IMR-90 (cell line): ENCODE results near the gene DENND1C. TPM values are rescaled to one million over a fixed set of nuclear protein-coding genes. Genes with fewer than 3 reads are reported as not detected.

ENCODE experiments used
- ATAC-seq: fragments of 200-7000 bp; cut with Tn5 transposase; 2 replicates; pipeline ENCODE4 v1.9.1; 2020; ENCODE audit warnings: low read depth, mild to moderate bottlenecking, moderate library complexity
- BruUV-seq: library from RNA; stranded (reverse); fragments of 400-500 nt; replicated peaks from 2 replicates; lab custom pipeline; 2021; lab: Mats Ljungman, UMichigan
- CTCF ChIA-PET: fragments of 300-600 bp; formaldehyde crosslinking; extraction: SDS; loops from one replicate; lab custom pipeline; 2021; ENCODE audit warnings: antibody characterized with exemption; lab: Yijun Ruan, JAX
- POLR2A ChIA-PET: fragments of 300-600 bp; sonication (Branson Sonifier 250); formaldehyde crosslinking; loops from one replicate; lab custom pipeline; 2022; ENCODE audit warnings: antibody characterized with exemption; ENCODE audit not compliant: unreplicated experiment; lab: Charles Lee
- DNase-seq: peaks from one replicate; pipeline ENCODE4 v3.0.0; 2013
- H2AFZ ChIP-seq: replicated peaks from 2 replicates; pipeline ENCODE3; 2013; ENCODE audit warnings: low read length, mild to moderate bottlenecking; ENCODE audit not compliant: poor library complexity
- H2AK5ac ChIP-seq: 2 replicates; pipeline ENCODE4 v1.6.1; 2013; ENCODE audit warnings: low read depth, low read length, inconsistent platforms
- H2AK9ac ChIP-seq: replicated peaks from 2 replicates; pipeline ENCODE3; 2013; ENCODE audit warnings: mild to moderate bottlenecking, low read depth, low read length, moderate library complexity; ENCODE audit not compliant: poor library complexity
- H2BK120ac ChIP-seq: 2 replicates; pipeline ENCODE4 v1.6.1; 2013; ENCODE audit warnings: low read depth, low read length, inconsistent platforms
- H2BK15ac ChIP-seq: 3 replicates; pipeline ENCODE4 v1.6.1; 2013; ENCODE audit warnings: low read depth, low read length, inconsistent platforms
- H2BK20ac ChIP-seq: 2 replicates; pipeline ENCODE4 v1.6.1; 2013; ENCODE audit warnings: low read depth, mild to moderate bottlenecking, inconsistent platforms, low read length, moderate library complexity
- H2BK5ac ChIP-seq: 2 replicates; pipeline ENCODE4 v1.6.1; 2013; ENCODE audit warnings: mild to moderate bottlenecking, low read depth, low read length, inconsistent platforms; ENCODE audit not compliant: poor library complexity, severe bottlenecking
- H3K14ac ChIP-seq: replicated peaks from 2 replicates; pipeline ENCODE4 v1.6.1; 2013; ENCODE audit warnings: low read depth, low read length, inconsistent platforms
- H3K18ac ChIP-seq: 2 replicates; pipeline ENCODE4 v1.6.1; 2013; ENCODE audit warnings: low read depth, low read length, control low read depth
- H3K23ac ChIP-seq: 2 replicates; pipeline ENCODE4 v1.6.1; 2013; ENCODE audit warnings: low read depth, low read length, inconsistent platforms
- H3K27ac ChIP-seq: 2 replicates; pipeline ENCODE4 v1.5.1; 2013; ENCODE audit warnings: mild to moderate bottlenecking, control low read depth, low read length; ENCODE audit not compliant: insufficient read depth
- H3K27me3 ChIP-seq: 2 replicates; pipeline ENCODE4 v1.6.1; 2013; ENCODE audit warnings: low read length; ENCODE audit not compliant: control insufficient read depth, insufficient read depth
- H3K36me3 ChIP-seq: 2 replicates; pipeline ENCODE4 v1.6.1; 2013; ENCODE audit warnings: low read length, mixed read lengths; ENCODE audit not compliant: control insufficient read depth, insufficient read depth
- H3K4ac ChIP-seq: 2 replicates; pipeline ENCODE4 v1.6.1; 2013; ENCODE audit warnings: low read depth, low read length, inconsistent platforms
- H3K4me1 ChIP-seq: 2 replicates; pipeline ENCODE4 v1.6.1; 2013; ENCODE audit warnings: low read length, mixed read lengths; ENCODE audit not compliant: control insufficient read depth, insufficient read depth
- H3K4me2 ChIP-seq: 2 replicates; pipeline ENCODE4 v1.6.1; 2013; ENCODE audit warnings: low read depth, mild to moderate bottlenecking, control low read depth, low read length, moderate library complexity
- H3K4me3 ChIP-seq: 2 replicates; pipeline ENCODE4 v1.5.1; 2013; ENCODE audit warnings: low read depth, mild to moderate bottlenecking, control low read depth, low read length, moderate library complexity; ENCODE audit not compliant: insufficient read depth
- H3K56ac ChIP-seq: 2 replicates; pipeline ENCODE4 v1.6.1; 2013; ENCODE audit warnings: low read length, inconsistent platforms; ENCODE audit not compliant: insufficient read depth; ENCODE audit errors: extremely low read depth
- H3K79me1 ChIP-seq, 2 experiments: 2 replicates each; pipeline ENCODE4 v1.6.1; 2013; ENCODE audit warnings: low read length in 2 of 2, inconsistent platforms in 1 of 2, low read depth in 1 of 2
- H3K9ac ChIP-seq: 2 replicates; pipeline ENCODE4 v1.6.1; 2013; ENCODE audit warnings: low read depth, low read length, control low read depth
- H3K9me1 ChIP-seq: 2 replicates; pipeline ENCODE4 v1.6.1; 2013; ENCODE audit warnings: low read length, inconsistent platforms; ENCODE audit not compliant: insufficient read depth
- H3K9me3 ChIP-seq: 2 replicates; pipeline ENCODE4 v1.6.1; 2013; ENCODE audit warnings: low read length; ENCODE audit not compliant: control insufficient read depth, insufficient read depth
- H4K20me1 ChIP-seq: 2 replicates; pipeline ENCODE4 v1.6.1; 2013; ENCODE audit warnings: low read length, inconsistent platforms; ENCODE audit not compliant: insufficient read depth
- H4K5ac ChIP-seq: 2 replicates; pipeline ENCODE4 v1.6.1; 2013; ENCODE audit warnings: mild to moderate bottlenecking, low read depth, low read length, control low read depth
- H4K8ac ChIP-seq, 2 experiments: 2 replicates each; pipeline ENCODE4 v1.6.1; 2013; ENCODE audit warnings: low read depth in 2 of 2, low read length in 2 of 2, control low read depth in 1 of 2, inconsistent platforms in 1 of 2
- H4K91ac ChIP-seq: 2 replicates; pipeline ENCODE4 v1.6.1; 2013; ENCODE audit warnings: low read depth, low read length, inconsistent platforms; ENCODE audit not compliant: insufficient read depth
- BHLHE40 ChIP-seq: fragments of 150-350 bp; IDR thresholded peaks from 2 replicates; pipeline ENCODE4 v1.6.1; 2016; ENCODE audit warnings: mild to moderate bottlenecking, low read depth, low read length
- MAFK ChIP-seq: IDR thresholded peaks from 2 replicates; pipeline ENCODE4 v1.6.1; 2012; ENCODE audit warnings: low read depth, low read length, improper control_type of control experiment
- USF2 ChIP-seq: fragments of 150-350 bp; IDR thresholded peaks from 2 replicates; pipeline ENCODE4 v1.6.1; 2017; ENCODE audit warnings: mild to moderate bottlenecking, antibody characterized with exemption, low read length, low read depth
- WGBS, 2 experiments: methylation state at CpG; one replicate each; pipeline versions ENCODE4 v1.1.5 to v1.1.7; 2013; ENCODE audit warnings: missing lambda C conversion rate in 2 of 2; ENCODE audit not compliant: insufficient read length in 1 of 2; ENCODE audit errors: extremely low coverage in 2 of 2; 5-methylcytosine and 5-hydroxymethylcytosine counted together
- dilution Hi-C: fragments of 300-500 bp; cut with HindIII; formaldehyde crosslinking; loops from one replicate; pipeline ENCODE4 v1.14.3; 2018; ENCODE audit warnings: low sequenced_read_pairs; ENCODE audit not compliant: unreplicated experiment
- in situ Hi-C: fragments of 300-500 bp; cut with MboI; formaldehyde crosslinking; loops from 3 replicates; pipeline ENCODE4 v1.14.3; 2019; ENCODE audit warnings: low sequenced_read_pairs, inconsistent platforms, mixed read lengths
- intact Hi-C: fragments of 100-400 bp; cut with micrococcal nuclease; formaldehyde crosslinking; loops from 2 replicates; pipeline ENCODE4 v1.10.0; 2022
- polyA plus RNA-seq, 3 experiments: library from polyadenylated mRNA; depleted of rRNA; stranded (reverse); fragments of >200 nt; gene quantifications; 2 replicates each; pipeline ENCODE4 v1.2.3, GENCODE V29; 2012; ENCODE audit warnings: low replicate concordance in 1 of 3
- total RNA-seq: library from RNA; depleted of rRNA; stranded (reverse); fragments of >200 nt; gene quantifications from 2 replicates; pipeline ENCODE4 v1.2.3, GENCODE V29; 2012

DENND1C gene
- total and polyA plus RNA-seq, 2 of the 4 experiments (the other 2 are of a cell fraction) = not detected

GRCh38 chr19:6484831-6485230 is 3.2 kb upstream of the DENND1C start:
- Histone ChIP-seq H3K56ac (no peak overlapping the region), H3K79me1 (no peaks in the 10 kb centered on the region), H4K20me1 (no peaks in the 10 kb centered on the region), H3K9me3 (no peaks in the 10 kb centered on the region), H2BK15ac (no peak overlapping the region), H3K9me1 (no peaks in the 10 kb centered on the region), H3K9ac (no peak overlapping the region), H4K5ac (no peak overlapping the region), H2AK5ac (no peak overlapping the region), H4K8ac (no peak overlapping the region), H3K14ac (no peak overlapping the region), H2BK20ac (no peak overlapping the region), H3K27me3 (no peaks in the 10 kb centered on the region), H3K4me2 (no peak overlapping the region), H2BK120ac (no peak overlapping the region), H2AFZ (no peak overlapping the region), H3K4ac (no peak overlapping the region), H3K36me3 (no peaks in the 10 kb centered on the region), H3K4me3 (no peak overlapping the region), H4K91ac (no peak overlapping the region), H3K23ac (no peak overlapping the region), H2BK5ac (no peak overlapping the region), H3K4me1 (no peaks in the 10 kb centered on the region), H3K27ac (no peak overlapping the region), H2AK9ac (no peak overlapping the region), H3K18ac (no peak overlapping the region)
- 100% methylated on average over 1 of the region's 7 CpGs; no CpG with 5 or more reads in 1 of the 2 experiments for WGBS, 2 experiments
- ChIA-PET POLR2A (no interaction called here), CTCF (no interaction called here)
- TF ChIP-seq BHLHE40 (no peak), USF2 (no peak), MAFK (no peak)
- DNase-seq (no peak), ATAC-seq (no peak)
- BruUV-seq = no TSS peak
- intact Hi-C loops (no loop called here), dilution Hi-C loops (no loop called here), in situ Hi-C loops (no loop called here)
